Esophagus muscularis mucosa (tissue), 4 donors: Measurements from ENCODE around the gene ESR2.

ENCODE experiments used
- CTCF ChIP-seq, 3 experiments: fragments of 200-600 bp in 2 of 3; fragments of 450-650 bp in 1 of 3; sonication (generic) in 2 of 3; IDR thresholded peaks; one replicate each; pipeline ENCODE4 v1.5.1; 2017 to 2019; ENCODE audit warnings: antibody characterized with exemption in 3 of 3, mild to moderate bottlenecking in 2 of 3, moderate library complexity in 1 of 3
- EP300 ChIP-seq: sonication (generic); formaldehyde crosslinking; IDR thresholded peaks from one replicate; pipeline ENCODE4 v1.6.1; 2017; ENCODE audit warnings: antibody characterized with exemption
- POLR2A ChIP-seq: fragments of 450-650 bp; IDR thresholded peaks from one replicate; pipeline ENCODE4 v1.6.1; 2017; ENCODE audit warnings: antibody characterized with exemption, moderate library complexity, mild to moderate bottlenecking, low read depth
- POLR2AphosphoS5 ChIP-seq, 2 donors: sonication (generic); formaldehyde crosslinking; IDR thresholded peaks; one replicate each; pipeline ENCODE4 v1.6.1; 2017; ENCODE audit warnings: antibody characterized with exemption in 2 of 2

- peak; percentile 49 to 50 for TF ChIP-seq POLR2AphosphoS5 (IDR thresholded peaks at IDR 0.05)
- TF ChIP-seq POLR2A: no peak
- TF ChIP-seq CTCF (IDR thresholded peaks at IDR 0.05): no peak
- TF ChIP-seq EP300: no peak
These were observed 2.4 kb upstream of the ESR2 start for GRCh38 chr14:64296561-64296960.
